ENCODE results near the gene LSAMP.

DNA sequence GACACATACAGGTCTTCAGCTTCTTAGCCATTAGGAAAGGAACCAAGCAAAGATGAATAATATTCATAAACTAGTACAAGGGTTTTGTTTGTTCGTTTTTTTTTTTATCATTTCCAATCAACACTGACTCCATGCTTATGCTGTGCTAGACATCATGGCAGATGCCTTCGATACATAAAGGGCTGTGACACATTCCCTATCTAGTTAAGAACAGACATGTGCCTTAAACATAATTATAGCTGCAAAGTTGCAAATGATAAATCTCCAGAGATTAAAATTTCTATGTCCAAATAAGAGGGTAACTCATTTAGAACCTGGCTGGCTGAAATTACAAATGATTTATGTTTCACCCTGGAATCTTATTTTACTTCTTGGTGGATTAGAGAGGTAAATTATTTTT is 386.4 kb downstream of the LSAMP start:
- TF ChIP-seq, protein P1, sequence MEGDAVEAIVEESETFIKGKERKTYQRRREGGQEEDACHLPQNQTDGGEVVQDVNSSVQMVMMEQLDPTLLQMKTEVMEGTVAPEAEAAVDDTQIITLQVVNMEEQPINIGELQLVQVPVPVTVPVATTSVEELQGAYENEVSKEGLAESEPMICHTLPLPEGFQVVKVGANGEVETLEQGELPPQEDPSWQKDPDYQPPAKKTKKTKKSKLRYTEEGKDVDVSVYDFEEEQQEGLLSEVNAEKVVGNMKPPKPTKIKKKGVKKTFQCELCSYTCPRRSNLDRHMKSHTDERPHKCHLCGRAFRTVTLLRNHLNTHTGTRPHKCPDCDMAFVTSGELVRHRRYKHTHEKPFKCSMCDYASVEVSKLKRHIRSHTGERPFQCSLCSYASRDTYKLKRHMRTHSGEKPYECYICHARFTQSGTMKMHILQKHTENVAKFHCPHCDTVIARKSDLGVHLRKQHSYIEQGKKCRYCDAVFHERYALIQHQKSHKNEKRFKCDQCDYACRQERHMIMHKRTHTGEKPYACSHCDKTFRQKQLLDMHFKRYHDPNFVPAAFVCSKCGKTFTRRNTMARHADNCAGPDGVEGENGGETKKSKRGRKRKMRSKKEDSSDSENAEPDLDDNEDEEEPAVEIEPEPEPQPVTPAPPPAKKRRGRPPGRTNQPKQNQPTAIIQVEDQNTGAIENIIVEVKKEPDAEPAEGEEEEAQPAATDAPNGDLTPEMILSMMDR (conservative IDR thresholded peaks at IDR 0.05; ENCODE audit: low read depth, low read length): no peak
- TF ChIP-seq EZH2 (IDR thresholded peaks at IDR 0.05; ENCODE audit: low read length, unreplicated experiment) (no peak), EZH2phosphoT487 (IDR thresholded peaks at IDR 0.05; ENCODE audit: borderline replicate concordance, low read length) (no peak)

Data from PC-3 (cell line).